ENCODE measurements around the gene MSMO1.

Gene MSMO1

DNA sequence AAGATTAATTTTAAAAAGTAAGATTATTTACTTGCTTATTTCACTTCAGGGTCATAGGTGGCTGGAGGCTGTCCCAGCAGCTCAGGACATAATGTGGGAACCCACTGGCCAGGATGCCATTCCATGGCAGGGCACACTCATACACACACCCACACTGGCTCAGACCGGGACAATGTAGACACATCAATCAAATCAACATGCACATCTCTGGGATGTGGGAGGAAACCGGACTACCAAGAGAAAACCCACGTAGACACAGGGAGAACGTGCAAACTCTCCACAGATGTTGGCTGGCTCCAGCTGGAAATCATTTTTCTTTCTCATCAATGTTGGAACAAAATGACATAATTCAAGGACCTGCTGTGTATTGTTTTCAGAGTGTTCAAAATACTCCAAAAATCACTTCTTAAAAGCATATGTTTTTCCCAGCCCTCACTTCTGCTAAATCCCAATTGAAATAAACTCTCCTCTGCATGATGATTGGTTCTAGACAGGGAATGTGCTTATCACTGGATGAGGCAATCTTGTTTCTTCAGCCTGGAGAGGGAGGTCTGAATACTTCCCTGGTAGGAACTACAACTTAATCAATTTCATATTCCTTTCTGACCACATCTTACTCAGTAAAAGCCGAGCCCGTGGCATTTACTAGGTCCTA is 32.7 kb downstream of the MSMO1 start:
- no peak for DNase-seq (ENCODE audit: low read depth in 1 of 2, low spot score in 1 of 2)

DNA sequence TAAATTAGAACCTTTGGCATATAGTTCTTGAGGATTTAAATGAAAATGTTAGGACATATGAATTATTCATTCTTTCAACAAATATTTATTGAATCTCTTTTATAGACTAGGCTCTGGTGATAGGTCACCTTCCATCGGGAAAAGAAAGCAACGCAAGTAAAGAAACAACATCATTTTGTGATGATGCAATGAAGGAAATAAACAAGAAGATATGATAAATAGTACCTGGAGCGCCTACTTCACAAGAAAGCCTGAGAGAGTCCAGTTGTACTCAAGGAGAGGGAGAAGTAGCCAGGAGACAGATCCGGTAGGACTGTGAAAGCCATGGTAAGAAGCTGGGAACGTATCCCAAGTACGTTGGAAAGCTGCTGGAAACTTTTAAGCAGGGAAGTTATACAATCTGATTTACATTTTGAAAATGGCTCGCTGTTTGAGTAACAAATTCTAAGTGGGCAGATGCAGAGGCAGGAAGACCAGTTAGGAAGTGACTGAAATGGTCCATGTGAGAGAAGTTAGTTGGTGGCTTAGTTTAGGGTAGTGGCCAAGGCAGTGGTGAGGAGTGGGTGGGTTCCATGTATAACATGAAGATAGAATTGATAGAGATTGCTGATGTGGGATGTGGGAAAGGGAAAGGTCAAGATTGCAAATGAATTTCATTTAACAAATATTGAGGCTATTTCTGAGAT is 33.7 kb downstream of the MSMO1 start:
- DNase-seq (ENCODE audit: low read depth in 1 of 2, low spot score in 1 of 2), result no peak

- no peak for DNase-seq (ENCODE audit: low read depth in 1 of 2, low spot score in 1 of 2)
Measured at GRCh38 chr4:165361810-165362209, 34.3 kb downstream of the MSMO1 start.

DNA sequence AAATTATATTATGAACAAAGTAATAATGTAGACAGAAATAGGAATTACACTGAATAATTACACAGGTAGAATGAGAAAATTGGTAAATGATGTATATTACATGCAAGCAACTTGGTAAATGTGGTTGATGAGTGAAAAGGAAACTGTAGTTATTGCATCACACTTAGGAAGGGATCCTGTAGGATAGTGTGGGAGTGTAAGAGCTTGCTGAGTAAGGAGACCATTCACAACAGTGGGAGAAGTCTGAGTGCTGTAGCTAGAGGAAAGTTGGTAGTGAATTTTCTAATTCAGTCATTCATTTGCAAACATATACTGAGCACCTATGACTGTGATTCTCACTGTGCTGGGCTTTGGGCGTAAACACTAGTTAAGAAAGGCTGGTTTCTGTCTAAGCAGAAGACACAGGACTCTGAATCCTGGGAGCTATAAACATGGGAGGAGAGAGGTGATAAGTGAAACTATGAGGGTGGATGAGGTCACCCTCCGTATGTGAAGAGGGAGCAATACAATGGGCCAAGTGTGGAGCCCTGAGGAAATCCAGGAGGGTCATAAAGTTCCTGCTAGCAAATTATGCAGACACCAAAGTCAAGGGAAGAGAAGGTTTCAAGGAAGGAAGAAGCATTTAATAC is 37.1 kb downstream of the MSMO1 start:
- no peak for DNase-seq (ENCODE audit: low read depth in 1 of 2, low spot score in 1 of 2)

- no peak for DNase-seq (ENCODE audit: low read depth in 1 of 2, low spot score in 1 of 2)
Measured at GRCh38 chr4:165367040-165367439, 39.6 kb downstream of the MSMO1 start.

GRCh38 chr4:165368114-165368513 is 40.6 kb downstream of the MSMO1 start:
- no peak for DNase-seq (ENCODE audit: low read depth in 1 of 2, low spot score in 1 of 2)

- DNase-seq (ENCODE audit: low read depth in 1 of 2, low spot score in 1 of 2), result no peak
Measured at GRCh38 chr4:165368567-165368966, 41.1 kb downstream of the MSMO1 start.

GRCh38 chr4:165369522-165369921 is 42.1 kb downstream of the MSMO1 start:
- no peak for DNase-seq (ENCODE audit: low read depth in 1 of 2, low spot score in 1 of 2)

- no peak for DNase-seq (ENCODE audit: low read depth in 1 of 2, low spot score in 1 of 2)
Measured at GRCh38 chr4:165370530-165370929, 43.1 kb downstream of the MSMO1 start.

GRCh38 chr4:165375465-165375864 is 48.0 kb downstream of the MSMO1 start:
- DNase-seq (ENCODE audit: low read depth in 1 of 2, low spot score in 1 of 2), result no peak

- no peak for DNase-seq (ENCODE audit: low read depth in 1 of 2, low spot score in 1 of 2)
Measured at GRCh38 chr4:165378398-165378744, 50.9 kb downstream of the MSMO1 start.

DNA sequence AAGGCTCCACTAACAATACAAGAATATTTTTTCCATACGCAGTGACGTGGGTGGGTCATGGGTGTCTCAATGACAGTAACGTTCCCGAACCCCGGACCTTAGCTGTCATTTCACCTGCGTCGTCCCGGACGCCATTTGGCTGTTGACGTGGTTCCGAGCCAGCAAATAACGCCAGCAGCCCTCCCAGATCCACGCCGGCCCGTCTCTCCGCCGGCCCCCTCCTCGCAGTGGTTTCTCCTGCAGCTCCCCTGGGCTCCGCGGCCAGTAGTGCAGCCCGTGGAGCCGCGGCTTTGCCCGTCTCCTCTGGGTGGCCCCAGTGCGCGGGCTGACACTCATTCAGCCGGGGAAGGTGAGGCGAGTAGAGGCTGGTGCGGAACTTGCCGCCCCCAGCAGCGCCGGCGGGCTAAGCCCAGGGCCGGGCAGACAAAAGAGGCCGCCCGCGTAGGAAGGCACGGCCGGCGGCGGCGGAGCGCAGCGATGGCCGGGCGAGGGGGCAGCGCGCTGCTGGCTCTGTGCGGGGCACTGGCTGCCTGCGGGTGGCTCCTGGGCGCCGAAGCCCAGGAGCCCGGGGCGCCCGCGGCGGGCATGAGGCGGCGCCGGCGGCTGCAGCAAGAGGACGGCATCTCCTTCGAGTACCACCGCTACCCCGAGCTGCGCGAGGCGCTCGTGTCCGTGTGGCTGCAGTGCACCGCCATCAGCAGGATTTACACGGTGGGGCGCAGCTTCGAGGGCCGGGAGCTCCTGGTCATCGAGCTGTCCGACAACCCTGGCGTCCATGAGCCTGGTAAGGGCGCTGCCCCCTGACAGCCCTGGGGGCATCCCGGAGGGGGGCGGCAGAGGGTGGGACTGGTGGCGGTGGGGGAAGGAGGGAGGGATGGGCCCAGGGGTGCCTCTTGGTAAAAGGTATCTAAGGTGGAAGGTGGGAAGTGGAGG is 51.5 kb downstream of the MSMO1 start, which contains the start of gene CPE:
Gene CPE, plus strand, starts transcription at position 264 of the 933 bp plus-strand sequence. Its CDS starts 214 bp downstream, at position 478.
- peak; percentile 5 to 37 for DNase-seq (ENCODE audit: low read depth in 1 of 2, low spot score in 1 of 2)

DNA sequence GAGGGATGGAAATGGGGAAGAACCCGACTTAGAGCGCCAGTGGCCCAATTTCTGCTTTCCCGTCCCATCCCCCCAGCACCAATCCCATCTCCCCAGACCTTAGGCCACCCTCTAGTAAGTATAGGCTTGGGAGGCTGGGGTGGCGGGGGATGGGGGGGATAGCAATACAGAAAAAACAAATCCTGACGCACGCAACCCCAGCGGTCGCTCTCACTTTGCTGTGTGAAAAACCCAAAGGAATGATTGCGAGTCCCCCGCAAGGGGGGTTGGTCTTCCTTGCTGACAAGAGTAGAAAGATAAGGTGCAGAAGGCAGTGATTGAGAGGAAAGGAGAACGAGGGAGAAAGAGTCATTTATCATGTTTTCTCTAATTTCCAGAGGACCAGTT is 52.2 kb downstream of the MSMO1 start:
- DNase-seq (ENCODE audit: low read depth in 1 of 2, low spot score in 1 of 2), result no peak

DNA sequence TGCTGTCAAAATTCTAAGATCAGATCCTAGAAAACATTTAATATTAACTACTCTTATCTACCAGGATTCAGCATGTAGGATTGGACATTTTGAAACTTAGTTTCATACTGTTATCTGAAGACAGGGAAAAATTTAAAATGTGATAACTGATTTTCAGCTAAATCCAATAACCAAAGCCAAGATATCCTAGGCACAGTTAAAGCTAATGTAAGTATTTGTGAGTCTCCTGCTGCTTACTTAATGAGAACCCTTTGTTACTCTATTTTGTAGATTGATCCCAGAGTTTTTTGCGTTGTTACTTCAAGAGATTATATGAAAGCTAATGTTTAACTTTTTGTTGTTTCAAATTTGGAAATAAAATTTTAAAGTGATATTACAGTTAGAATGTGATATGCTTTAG is 53.3 kb downstream of the MSMO1 start:
- no peak for DNase-seq (ENCODE audit: low read depth in 1 of 2, low spot score in 1 of 2)

DNA sequence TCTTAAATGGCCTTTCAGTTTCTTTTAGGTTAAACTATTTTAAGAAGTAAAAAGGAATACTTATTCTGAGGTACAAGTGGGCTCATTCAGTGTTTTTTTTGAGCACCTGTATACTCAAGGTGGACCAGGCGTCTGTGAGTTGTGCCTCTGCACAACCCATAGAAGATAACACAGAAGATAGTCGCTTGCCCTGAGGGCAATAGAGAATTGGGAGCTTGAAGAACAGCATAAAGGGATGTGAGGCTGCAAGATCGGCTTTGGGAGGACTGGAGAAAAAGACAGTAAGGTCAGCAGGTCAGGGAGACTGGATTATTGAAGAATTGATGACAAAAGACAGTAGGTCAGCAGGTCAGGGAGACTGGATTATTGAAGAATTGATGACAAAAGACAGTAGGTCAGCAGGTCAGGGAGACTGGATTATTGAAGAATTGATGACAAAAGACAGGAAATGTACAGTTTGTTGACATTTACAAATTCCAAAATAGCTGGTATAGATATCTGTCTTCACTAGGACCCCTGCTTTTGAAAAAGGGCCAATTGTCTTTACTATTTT is 54.4 kb downstream of the MSMO1 start:
- DNase-seq (ENCODE audit: low read depth in 1 of 2, low spot score in 1 of 2), result no peak

DNA sequence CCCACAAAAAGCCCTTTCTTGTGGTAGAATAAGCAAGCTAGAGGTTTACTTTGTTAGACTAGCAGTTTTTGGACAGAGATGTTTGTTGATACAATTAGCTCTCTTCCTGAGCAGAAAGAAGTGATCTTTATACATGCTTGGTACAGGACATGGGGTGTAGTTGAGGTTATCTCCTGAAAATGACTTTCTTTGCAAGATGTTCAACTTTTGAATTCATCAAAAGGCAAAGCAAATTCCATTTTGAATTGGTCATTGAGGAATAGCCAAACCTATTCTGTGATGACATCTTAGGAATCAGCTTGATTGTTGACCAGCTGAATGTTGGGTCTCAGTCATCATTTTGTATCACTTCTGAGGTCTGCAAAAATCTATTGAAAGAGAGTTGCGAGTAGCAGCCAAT is 55.2 kb downstream of the MSMO1 start:
- no peak for DNase-seq (ENCODE audit: low read depth in 1 of 2, low spot score in 1 of 2)

- no peak for DNase-seq (ENCODE audit: low read depth in 1 of 2, low spot score in 1 of 2)
Measured at GRCh38 chr4:165383591-165384073, 56.2 kb downstream of the MSMO1 start.

DNA sequence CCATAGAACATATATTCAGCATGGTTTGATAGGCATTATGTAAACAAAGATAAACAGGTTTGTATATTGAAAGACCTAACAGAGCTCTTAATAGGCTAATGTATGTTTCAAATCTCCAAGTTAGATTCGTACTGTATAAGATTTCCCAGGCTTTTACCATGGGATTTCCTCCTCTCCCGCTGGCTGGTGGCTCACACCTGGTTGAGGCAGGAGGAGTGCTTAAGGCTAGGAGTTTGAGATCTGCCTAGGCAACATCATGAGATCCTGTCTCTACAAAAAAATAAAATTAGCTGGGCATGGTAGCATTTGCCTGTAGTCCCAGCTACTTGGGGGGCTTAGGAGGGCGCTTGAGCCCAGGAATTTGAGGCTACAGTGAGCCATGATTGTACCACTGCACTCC is 56.7 kb downstream of the MSMO1 start:
- DNase-seq (ENCODE audit: low read depth in 1 of 2, low spot score in 1 of 2), result no peak

DNA sequence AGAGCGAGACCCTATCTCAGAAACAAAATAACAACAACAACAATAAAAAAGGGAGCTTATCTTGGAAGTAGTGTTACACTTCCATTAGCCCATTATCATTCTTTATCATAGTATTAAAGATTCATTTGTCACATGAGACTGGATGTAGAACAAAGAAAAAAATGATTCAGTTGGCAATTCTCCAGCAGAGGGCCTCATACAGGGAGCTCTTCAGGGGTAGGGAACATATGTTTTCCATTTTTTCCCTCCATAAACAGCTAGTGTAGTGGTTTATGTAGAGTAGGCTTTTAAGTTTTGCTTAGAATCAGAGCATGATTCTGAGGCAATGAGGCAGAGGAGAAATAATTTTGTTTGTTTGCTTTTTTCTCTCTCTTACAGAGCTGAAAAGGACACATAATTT is 57.1 kb downstream of the MSMO1 start:
- DNase-seq (ENCODE audit: low read depth in 1 of 2, low spot score in 1 of 2), result no peak

DNA sequence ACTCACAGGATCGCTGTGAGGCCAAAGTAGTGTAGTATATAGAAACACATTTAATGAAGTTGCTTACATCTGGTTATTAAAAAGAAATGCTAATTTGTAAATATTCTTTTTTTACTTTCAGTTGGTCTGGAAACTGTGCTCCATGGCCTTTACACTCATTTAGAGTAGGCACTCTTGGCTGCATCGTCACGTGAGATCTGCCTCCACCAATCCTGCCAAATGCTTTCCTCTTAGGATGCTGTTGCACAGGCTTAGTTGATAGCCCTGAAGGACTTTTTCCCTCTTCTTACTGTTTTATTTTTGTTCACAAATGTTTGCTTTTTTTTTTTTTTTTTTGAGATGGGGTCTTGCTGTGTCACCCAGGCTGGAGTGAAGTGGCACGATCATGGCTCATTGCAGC is 57.7 kb downstream of the MSMO1 start:
- DNase-seq (ENCODE audit: low read depth in 1 of 2, low spot score in 1 of 2), result no peak

DNA sequence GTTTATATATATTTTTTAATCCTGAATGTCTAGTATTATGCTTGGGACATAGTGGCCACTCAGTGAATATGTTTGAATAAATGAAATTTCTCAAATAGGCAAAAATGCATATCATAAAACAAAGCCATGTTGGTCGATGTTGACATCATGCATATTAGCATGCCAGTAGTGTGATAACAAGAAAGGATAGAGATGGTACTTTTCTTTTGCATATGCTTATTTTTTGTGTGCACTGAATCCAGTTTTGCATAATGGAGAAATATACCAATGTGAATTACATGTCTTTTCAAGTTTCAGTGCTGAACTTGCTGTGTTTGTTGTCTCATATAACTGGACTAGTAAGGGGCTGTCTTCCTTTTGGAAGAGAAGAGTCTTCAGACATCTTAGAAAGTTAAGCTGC is 58.9 kb downstream of the MSMO1 start:
- DNase-seq (ENCODE audit: low read depth in 1 of 2, low spot score in 1 of 2), result no peak

Data from stimulated activated CD4-positive, alpha-beta T cell treated with anti-CD3 and anti-CD28 coated beads, Interleukin-15, amount 100 ng/mL, for 1 hour (primary cell).